K562 (cell line): Measurements from ENCODE around the gene GNG14. TPM values are rescaled to one million over a fixed set of nuclear protein-coding genes. Genes with fewer than 3 reads are reported as not detected.

Experiments used
- E2F4 ChIP-seq: sonication (generic); formaldehyde crosslinking; IDR thresholded peaks from 2 replicates; pipeline ENCODE4 v1.8.0; 2022; ENCODE audit warnings: mild to moderate bottlenecking, low read depth, missing genetic modification reagents
- ERF ChIP-seq: fragments of 450-650 bp; formaldehyde crosslinking; IDR thresholded peaks from 2 replicates; pipeline ENCODE4 v1.4.0; 2020; ENCODE audit warnings: mild to moderate bottlenecking, mixed read lengths
- EZH2 ChIP-seq: IDR thresholded peaks from 2 replicates; pipeline ENCODE4 v1.6.1; 2012; ENCODE audit warnings: low read depth, mild to moderate bottlenecking, inconsistent platforms, low read length, borderline replicate concordance
- FOXJ2 ChIP-seq: fragments of 200-800 bp; sonication (Bioruptor generic); IDR thresholded peaks from 2 replicates; pipeline ENCODE4 v1.6.1; 2016; ENCODE audit warnings: missing genetic modification characterization, missing compliant biosample characterization
- FOXM1 ChIP-seq, 2 experiments: fragments of 450-650 bp in 1 of 2; sonication (generic) in 1 of 2; formaldehyde crosslinking in 1 of 2; IDR thresholded peaks; 2 replicates each; pipeline versions ENCODE4 v1.6.1 to v1.9.0; 2017 to 2022; ENCODE audit warnings: low read depth in 2 of 2, mild to moderate bottlenecking in 2 of 2, missing genetic modification reagents in 1 of 2, moderate library complexity in 1 of 2
- MYBL2 ChIP-seq, 2 experiments: fragments of 450-650 bp in 1 of 2; sonication (generic) in 1 of 2; formaldehyde crosslinking in 1 of 2; IDR thresholded peaks; 2 replicates each; pipeline versions ENCODE4 v1.6.1 to v1.8.1; 2017 to 2022; ENCODE audit warnings: borderline replicate concordance in 1 of 2, inconsistent platforms in 1 of 2, low read depth in 1 of 2, mild to moderate bottlenecking in 1 of 2, missing genetic modification reagents in 1 of 2, moderate library complexity in 1 of 2
- NCOA4 ChIP-seq: fragments of 450-650 bp; IDR thresholded peaks from 2 replicates; pipeline ENCODE4 v1.6.1; 2018; ENCODE audit warnings: mild to moderate bottlenecking; ENCODE audit not compliant: partially characterized antibody
- NFRKB ChIP-seq: fragments of 450-650 bp; IDR thresholded peaks from 2 replicates; pipeline ENCODE4 v1.6.1; 2016; ENCODE audit warnings: low read depth
- TEAD4 ChIP-seq, 2 experiments: sonication (generic) in 1 of 2; formaldehyde crosslinking in 1 of 2; IDR thresholded peaks; 2 replicates each; pipeline versions ENCODE4 v1.6.1 to v1.8.0; 2012 to 2022; ENCODE audit warnings: borderline replicate concordance in 1 of 2, inconsistent platforms in 1 of 2, low read length in 1 of 2, mild to moderate bottlenecking in 1 of 2, missing genetic modification reagents in 1 of 2
- TFAM ChIP-seq: fragments of 250-450 bp; sonication (Bioruptor Pico); conservative IDR thresholded peaks from 2 replicates; pipeline ENCODE4 v1.5.0; 2021; ENCODE audit warnings: mild to moderate bottlenecking, moderate library complexity
- ZNF609 ChIP-seq: sonication (generic); formaldehyde crosslinking; IDR thresholded peaks from 2 replicates; pipeline ENCODE4 v1.8.1; 2023; ENCODE audit warnings: missing genetic modification reagents, mild to moderate bottlenecking, borderline replicate concordance
- polyA plus RNA-seq, 8 experiments: library from polyadenylated mRNA; depleted of rRNA in 4 of 8; stranded (reverse) in 5 of 8; unstranded in 3 of 8; fragments of >200 nt; fragmentation: Nextera tagmentation in 2 of 8; fragmentation: Illumina TruSeq in 1 of 8; extraction: Ambion mirVana in 2 of 8; extraction: Trizol in 1 of 8; gene quantifications; 2 replicates each; pipeline versions ENCODE4 v1.2.1 to v1.2.3, GENCODE V29; 2011 to 2014; ENCODE audit warnings: inconsistent platforms in 1 of 8, missing spikeins in 1 of 8
- total RNA-seq, 7 experiments: library from RNA; depleted of rRNA in 6 of 7; stranded (reverse); fragments of >200 nt in 6 of 7; fragmentation: Illumina TruSeq in 2 of 7; extraction: Trizol in 2 of 7; gene quantifications; 2 replicates each; pipeline versions ENCODE4 v1.2.1 to v1.2.3, GENCODE V29; 2011 to 2021; ENCODE audit warnings: low replicate concordance in 1 of 7
- TF ChIP-seq, protein P1 (sequence below), 2 experiments: IDR thresholded peaks; 2 replicates each; pipeline ENCODE4 v1.6.1; 2012; ENCODE audit warnings: improper control_type of control experiment in 2 of 2, low read depth in 2 of 2, low read length in 2 of 2, borderline replicate concordance in 1 of 2
- TF ChIP-seq, protein P2 (sequence below): fragments of 250-450 bp; sonication (Bioruptor Pico); IDR thresholded peaks from 2 replicates; pipeline ENCODE4 v1.5.0; 2021; ENCODE audit warnings: mild to moderate bottlenecking, borderline replicate concordance

The GNG14 gene
- total and polyA plus RNA-seq, 9 of the 15 experiments (the other 6 are each of a cell fraction or from before 2014, with no cell fraction given): not detected

DNA sequence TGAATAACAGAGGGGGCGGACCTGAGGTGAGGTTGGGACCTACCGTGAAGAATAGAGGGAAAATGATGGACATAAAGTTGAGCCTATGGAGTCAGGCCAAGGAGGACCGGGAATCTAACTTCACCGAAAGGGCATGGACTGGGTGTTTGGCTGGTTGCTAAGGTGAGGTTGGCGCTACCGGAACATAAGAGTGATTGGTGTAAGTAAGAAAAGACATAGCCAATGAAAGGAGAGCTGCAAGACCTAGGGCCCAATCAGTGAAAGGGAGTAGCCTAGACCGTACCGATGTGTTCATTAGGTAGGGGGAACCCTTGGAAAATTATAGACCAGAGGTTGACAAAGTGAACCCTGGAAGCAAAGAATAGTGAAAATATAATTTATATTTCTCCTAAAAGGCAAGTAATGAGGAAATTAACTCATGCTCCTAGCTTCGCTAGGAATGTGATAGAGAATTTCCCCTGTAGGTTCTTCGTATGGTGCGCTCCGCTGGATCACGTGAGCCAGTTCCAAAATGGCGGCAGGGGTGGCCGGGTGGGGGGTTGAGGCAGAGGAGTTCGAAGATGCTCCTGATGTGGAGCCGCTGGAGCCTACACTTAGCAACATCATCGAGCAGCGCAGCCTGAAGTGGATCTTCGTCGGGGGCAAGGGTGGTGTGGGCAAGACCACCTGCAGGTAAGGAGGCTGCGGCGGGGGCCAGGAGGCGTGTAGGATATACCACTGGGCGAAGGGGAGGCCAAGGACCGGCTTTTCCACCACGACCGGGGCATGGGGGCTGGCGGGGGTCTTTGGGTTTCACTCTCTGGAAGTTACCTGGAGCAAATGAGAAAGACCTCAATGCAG, 49.4 kb downstream of the GNG14 start, which contains the start of gene GET3 (continued):
- no peak for TF ChIP-seq ZNF609
- TF ChIP-seq E2F4: no peak
- TF ChIP-seq TEAD4 (IDR thresholded peaks at IDR 0.05; ENCODE audit: low read length): 0 out of 2 replicates have a peak, but pooled peaks have one; percentile 43
- no peak for TF ChIP-seq TEAD4 (CRISPR knock-in tag; IDR thresholded peaks at IDR 0.05; ENCODE audit: borderline replicate concordance)
- TF ChIP-seq, protein P1, sequence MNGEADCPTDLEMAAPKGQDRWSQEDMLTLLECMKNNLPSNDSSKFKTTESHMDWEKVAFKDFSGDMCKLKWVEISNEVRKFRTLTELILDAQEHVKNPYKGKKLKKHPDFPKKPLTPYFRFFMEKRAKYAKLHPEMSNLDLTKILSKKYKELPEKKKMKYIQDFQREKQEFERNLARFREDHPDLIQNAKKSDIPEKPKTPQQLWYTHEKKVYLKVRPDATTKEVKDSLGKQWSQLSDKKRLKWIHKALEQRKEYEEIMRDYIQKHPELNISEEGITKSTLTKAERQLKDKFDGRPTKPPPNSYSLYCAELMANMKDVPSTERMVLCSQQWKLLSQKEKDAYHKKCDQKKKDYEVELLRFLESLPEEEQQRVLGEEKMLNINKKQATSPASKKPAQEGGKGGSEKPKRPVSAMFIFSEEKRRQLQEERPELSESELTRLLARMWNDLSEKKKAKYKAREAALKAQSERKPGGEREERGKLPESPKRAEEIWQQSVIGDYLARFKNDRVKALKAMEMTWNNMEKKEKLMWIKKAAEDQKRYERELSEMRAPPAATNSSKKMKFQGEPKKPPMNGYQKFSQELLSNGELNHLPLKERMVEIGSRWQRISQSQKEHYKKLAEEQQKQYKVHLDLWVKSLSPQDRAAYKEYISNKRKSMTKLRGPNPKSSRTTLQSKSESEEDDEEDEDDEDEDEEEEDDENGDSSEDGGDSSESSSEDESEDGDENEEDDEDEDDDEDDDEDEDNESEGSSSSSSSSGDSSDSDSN (IDR thresholded peaks at IDR 0.05; ENCODE audit: borderline replicate concordance in 1 of 2, low read depth in 2 of 2, low read length in 2 of 2): no peak
- peak; percentile 19; the same call in 1 of the 2 replicates for TF ChIP-seq ERF (CRISPR knock-in tag)
- TF ChIP-seq, protein P2, sequence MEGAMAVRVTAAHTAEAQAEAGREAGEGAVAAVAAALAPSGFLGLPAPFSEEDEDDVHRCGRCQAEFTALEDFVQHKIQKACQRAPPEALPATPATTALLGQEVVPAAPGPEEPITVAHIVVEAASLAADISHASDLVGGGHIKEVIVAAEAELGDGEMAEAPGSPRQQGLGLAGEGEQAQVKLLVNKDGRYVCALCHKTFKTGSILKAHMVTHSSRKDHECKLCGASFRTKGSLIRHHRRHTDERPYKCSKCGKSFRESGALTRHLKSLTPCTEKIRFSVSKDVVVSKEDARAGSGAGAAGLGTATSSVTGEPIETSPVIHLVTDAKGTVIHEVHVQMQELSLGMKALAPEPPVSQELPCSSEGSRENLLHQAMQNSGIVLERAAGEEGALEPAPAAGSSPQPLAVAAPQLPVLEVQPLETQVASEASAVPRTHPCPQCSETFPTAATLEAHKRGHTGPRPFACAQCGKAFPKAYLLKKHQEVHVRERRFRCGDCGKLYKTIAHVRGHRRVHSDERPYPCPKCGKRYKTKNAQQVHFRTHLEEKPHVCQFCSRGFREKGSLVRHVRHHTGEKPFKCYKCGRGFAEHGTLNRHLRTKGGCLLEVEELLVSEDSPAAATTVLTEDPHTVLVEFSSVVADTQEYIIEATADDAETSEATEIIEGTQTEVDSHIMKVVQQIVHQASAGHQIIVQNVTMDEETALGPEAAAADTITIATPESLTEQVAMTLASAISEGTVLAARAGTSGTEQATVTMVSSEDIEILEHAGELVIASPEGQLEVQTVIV: no peak
- peak; percentile 97 for TF ChIP-seq FOXJ2
- peak; percentile 76 for TF ChIP-seq FOXM1 (IDR thresholded peaks at IDR 0.05; ENCODE audit: low read depth)
- no peak for TF ChIP-seq FOXM1 (CRISPR knock-in tag; IDR thresholded peaks at IDR 0.05; ENCODE audit: low read depth)
- TF ChIP-seq TFAM (CRISPR knock-in tag): no peak
- no peak for TF ChIP-seq NCOA4
- peak; percentile 21; the same call in 1 of the 2 replicates for TF ChIP-seq MYBL2 (IDR thresholded peaks at IDR 0.05; ENCODE audit: low read depth)
- TF ChIP-seq MYBL2 (CRISPR knock-in tag; IDR thresholded peaks at IDR 0.05; ENCODE audit: borderline replicate concordance): no peak
- TF ChIP-seq NFRKB: peak; percentile 87
- TF ChIP-seq EZH2: no peak
